ENCODE measurements around the gene MIPEP.

Gene MIPEP

DNA sequence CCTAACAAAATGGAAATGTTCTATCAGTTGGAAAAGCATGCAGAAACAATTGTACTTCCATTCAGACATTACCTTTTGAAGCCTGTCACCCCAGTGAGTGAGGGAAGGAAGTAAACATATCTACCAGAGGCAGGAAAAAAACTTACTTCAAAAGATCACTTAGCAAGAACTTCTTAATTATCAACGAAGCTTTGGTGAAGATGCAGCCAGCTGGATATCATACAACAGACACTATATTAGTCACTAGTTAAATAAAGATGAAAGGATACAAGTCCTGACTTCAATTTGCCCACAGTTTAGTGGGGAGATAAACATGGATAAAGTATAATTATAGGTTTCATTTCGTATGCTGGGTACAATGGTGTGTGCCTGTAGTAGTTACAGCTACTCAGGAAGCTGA, 170.2 kb downstream of the MIPEP start:
- Mint-ChIP-seq H3K27me3 (peaks cover 13% of the 10 kb centered on the region in 2 donors), H3K9me3 (peaks cover 5 to 8% of the 10 kb centered on the region in 2 donors), H3K4me1 (peaks cover 0 to 8% of the 10 kb centered on the region in 2 donors), H3K4me3 (no peak overlapping the region), H3K27ac (no peak overlapping the region), H3K36me3 (peaks cover 6 to 10% of the 10 kb centered on the region in 2 donors)
- no peak for DNase-seq
- ATAC-seq (replicated peaks), result no peak

DNA sequence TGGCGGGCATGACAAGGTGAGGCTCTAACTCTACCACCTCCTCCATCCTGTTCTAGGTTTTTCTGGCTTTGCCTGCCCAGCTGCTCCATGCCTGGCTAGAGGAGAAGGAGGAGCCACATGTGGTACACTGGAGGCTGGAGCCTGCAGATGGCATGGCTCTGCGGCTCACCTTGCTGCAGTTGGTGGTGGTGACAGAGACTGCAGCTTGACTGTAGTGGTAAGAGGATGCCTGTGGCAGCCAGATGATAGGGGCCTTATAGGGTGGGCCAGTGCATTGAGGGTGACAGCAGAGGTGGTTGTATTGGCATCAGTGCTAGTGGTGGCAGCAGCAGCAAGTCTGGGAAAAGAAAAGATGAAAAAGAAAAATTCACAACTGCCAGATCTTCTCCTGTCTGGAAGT, 172.8 kb downstream of the MIPEP start:
- peaks cover 6 to 13% of the 10 kb centered on the region in 2 donors for H3K36me3 Mint-ChIP-seq
- DNase-seq (no peak), ATAC-seq (replicated peaks) (no peak)
- H3K4me3 Mint-ChIP-seq, result no peak overlapping the region
- H3K4me1 Mint-ChIP-seq, result peaks cover 0 to 8% of the 10 kb centered on the region in 2 donors
- peaks cover 11 to 18% of the 10 kb centered on the region in 2 donors for H3K9me3 Mint-ChIP-seq
- no peak overlapping the region for H3K27ac Mint-ChIP-seq
- peaks cover 21 to 26% of the 10 kb centered on the region in 2 donors for H3K27me3 Mint-ChIP-seq

DNA sequence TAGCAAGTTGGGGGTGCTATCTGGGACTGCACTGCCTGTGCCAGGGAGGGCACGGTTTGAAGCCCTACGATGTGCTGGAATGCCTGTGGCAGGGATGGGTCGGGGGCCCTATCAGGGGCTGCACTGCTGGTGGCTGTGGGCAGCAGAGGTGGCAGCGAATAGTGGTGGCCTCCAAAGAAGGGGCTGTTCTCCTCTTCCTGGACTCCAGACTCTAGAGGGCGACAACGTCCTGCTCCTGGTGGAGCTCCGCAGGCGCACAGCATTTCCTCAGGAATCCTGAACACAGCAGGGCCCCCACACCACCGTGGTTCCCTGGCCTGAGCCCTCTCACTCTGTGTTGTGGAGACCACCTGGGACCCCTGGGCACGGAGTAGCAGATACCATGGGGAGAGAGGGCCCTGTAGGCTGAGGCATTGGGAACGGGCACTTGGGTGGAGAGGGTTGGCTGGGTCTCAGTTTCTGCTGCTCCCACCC, 173.4 kb downstream of the MIPEP start:
- no peak for ATAC-seq (replicated peaks)
- H3K9me3 Mint-ChIP-seq, result peaks cover 11 to 18% of the 10 kb centered on the region in 2 donors
- no peak overlapping the region for H3K4me3 Mint-ChIP-seq
- no peak for DNase-seq
- no peak overlapping the region for H3K27ac Mint-ChIP-seq
- H3K36me3 Mint-ChIP-seq, result peaks cover 6 to 12% of the 10 kb centered on the region in 2 donors
- peaks cover 0 to 8% of the 10 kb centered on the region in 2 donors for H3K4me1 Mint-ChIP-seq
- peaks cover 21 to 26% of the 10 kb centered on the region in 2 donors for H3K27me3 Mint-ChIP-seq

DNA sequence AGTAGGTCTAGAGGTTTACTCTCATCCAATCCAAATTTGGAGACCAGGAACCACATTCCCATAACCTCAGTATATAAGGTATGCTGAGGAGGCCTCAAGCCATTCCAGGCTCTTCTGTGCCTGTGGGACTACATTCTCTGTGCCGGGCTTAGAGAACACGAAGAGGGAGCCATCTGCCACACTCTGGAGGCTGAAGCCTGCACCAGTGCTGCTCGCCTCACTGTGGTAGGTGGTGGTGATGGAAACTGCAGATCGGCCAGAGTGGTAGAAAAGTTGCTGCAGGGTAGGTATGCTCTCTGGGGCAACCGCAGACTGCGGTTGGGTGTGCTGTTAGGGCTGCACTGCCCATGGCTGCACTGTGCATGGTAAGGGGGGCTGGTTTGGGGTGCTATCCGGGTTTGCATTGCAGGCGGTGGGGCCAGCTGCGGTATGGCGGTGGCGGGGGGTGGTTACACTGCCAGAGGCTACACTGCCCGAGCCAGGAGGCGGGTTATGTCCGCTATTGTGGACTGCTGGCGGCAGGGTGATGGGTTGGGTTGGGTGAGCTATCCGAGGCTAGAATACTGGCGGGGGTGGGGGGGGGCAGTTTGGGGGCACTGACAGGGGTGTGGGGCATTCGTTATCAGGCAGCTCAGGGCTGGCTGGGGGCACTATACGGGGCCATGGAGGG, 174.0 kb downstream of the MIPEP start:
- Mint-ChIP-seq H3K4me3 (no peak overlapping the region), H3K27me3 (peaks cover 21 to 26% of the 10 kb centered on the region in 2 donors), H3K36me3 (peaks cover 6 to 10% of the 10 kb centered on the region in 2 donors), H3K9me3 (peaks cover 9 to 18% of the 10 kb centered on the region in 2 donors), H3K4me1 (peaks cover 0 to 8% of the 10 kb centered on the region in 2 donors), H3K27ac (no peak overlapping the region)
- no peak for ATAC-seq (replicated peaks)
- no peak for DNase-seq

DNA sequence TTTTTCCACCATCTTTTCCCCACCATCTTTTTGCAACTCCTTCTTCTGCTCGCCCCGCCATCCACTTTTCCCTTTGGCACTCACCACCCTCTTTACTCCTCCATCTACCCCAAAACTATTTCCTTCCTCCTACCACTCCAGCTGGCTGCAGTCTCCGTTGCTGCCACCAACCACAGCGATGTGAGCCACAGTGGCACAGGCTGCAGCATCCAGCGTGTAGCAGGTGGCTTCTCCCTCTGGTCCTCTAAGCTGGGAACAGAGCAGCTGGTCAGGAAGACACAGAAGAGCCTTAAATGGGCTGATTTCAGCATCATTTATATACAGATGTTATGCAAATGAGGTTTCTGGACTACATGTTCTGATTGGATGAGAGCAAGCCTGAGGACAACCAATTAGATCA, 174.5 kb downstream of the MIPEP start:
- Mint-ChIP-seq H3K27me3 (peaks cover 21 to 26% of the 10 kb centered on the region in 2 donors), H3K27ac (no peak overlapping the region), H3K4me3 (no peak overlapping the region), H3K4me1 (peaks cover 0 to 8% of the 10 kb centered on the region in 2 donors), H3K9me3 (peaks cover 9 to 18% of the 10 kb centered on the region in 2 donors), H3K36me3 (peaks cover 6 to 10% of the 10 kb centered on the region in 2 donors)
- no peak for ATAC-seq (replicated peaks)
- no peak for DNase-seq

DNA sequence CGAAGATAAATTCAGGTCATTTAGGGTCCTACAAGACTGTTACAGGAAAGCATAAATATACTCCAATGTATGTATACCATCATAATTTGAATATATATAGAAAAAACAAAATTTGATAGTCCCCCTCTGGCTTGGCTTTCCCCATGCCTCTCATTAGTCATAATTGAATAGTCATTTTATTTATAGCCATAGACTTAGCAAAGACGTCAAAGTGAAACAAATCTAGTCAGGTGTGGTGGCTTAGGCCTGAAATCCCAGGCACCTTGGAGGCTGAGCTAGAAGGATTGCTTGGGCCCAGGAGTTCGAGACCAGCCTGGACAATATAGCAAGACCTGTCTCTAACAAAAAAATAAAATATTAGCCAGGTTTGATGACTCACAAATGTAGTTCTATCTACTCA, 177.8 kb downstream of the MIPEP start:
- peak; percentile 52 to 76 for ATAC-seq (replicated peaks)
- Mint-ChIP-seq H3K27ac (no peak overlapping the region), H3K4me3 (no peak overlapping the region), H3K4me1 (peaks cover 0 to 4% of the 10 kb centered on the region in 2 donors), H3K36me3 (peaks cover 6 to 10% of the 10 kb centered on the region in 2 donors), H3K9me3 (peaks cover 9 to 18% of the 10 kb centered on the region in 2 donors), H3K27me3 (peaks cover 21 to 26% of the 10 kb centered on the region in 2 donors)
- no peak for DNase-seq

DNA sequence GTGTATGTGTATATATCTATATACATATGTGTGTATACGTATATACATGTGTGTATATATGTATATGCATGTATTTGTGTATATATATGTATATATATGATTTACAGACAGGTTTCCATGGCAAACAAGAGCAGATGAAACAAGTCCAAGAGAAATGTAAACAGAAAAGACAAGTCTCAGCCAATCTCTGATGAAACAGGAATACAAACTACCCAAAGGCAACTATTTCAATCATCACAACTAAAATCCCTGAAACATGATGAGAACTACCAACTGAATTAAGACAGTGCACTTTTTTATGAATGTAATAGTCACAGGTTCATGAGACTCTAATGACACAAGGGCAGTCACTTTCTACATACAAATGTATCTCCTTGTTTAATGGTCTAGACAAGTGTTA, 178.8 kb downstream of the MIPEP start:
- no peak overlapping the region for H3K4me3 Mint-ChIP-seq
- H3K9me3 Mint-ChIP-seq, result peaks cover 9 to 18% of the 10 kb centered on the region in 2 donors
- DNase-seq (no peak), ATAC-seq (replicated peaks) (no peak)
- peaks cover 21 to 26% of the 10 kb centered on the region in 2 donors for H3K27me3 Mint-ChIP-seq
- H3K4me1 Mint-ChIP-seq, result peaks cover 0 to 3% of the 10 kb centered on the region in 2 donors
- no peak overlapping the region for H3K27ac Mint-ChIP-seq
- H3K36me3 Mint-ChIP-seq, result peaks cover 6 to 10% of the 10 kb centered on the region in 2 donors

DNA sequence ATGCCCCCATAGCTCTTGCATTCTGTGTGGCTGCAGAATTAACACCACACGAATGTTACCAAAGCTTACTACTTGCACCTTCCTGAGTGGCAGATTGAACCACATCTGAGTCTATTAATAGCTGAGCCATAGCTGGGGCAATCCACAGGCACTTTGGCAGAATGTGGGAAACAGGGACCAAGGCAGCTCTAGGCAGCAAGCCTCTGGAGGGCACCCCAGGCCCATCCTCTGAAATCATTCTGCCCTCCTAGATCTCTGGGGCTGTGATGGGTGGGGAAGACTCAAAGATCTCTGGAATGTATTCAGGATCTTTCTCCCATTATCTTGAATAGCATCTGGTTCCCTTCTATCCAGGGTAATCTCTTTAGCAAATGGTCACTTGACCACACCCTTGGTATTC, 179.7 kb downstream of the MIPEP start:
- no peak for ATAC-seq (replicated peaks)

DNA sequence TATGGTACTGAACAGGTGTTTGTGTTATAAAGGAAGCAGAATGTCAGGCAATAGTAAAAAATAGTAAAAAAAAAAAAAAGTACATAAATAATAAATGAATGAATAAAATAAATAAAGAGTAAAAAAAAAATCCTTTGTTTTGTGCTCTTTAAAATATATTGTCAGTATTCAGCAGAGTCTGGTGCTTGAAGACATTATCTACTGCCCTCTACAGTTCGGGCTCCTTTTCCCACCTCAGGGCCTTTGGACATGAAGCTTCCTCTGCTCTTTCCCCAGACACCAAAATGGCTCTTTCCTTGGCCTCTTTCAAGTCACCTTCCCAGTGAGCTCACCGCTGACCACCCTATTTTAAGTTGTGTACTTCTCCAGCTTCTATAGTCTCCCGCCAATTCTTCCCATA, 181.5 kb downstream of the MIPEP start:
- no peak for DNase-seq
- ATAC-seq (replicated peaks), result no peak

More for the DNA sequence above, 179.7 kb downstream of the MIPEP start:
- Mint-ChIP-seq H3K9me3 (peaks cover 9 to 16% of the 10 kb centered on the region in 2 donors), H3K4me3 (no peak overlapping the region), H3K27me3 (peaks cover 18 to 23% of the 10 kb centered on the region in 2 donors), H3K4me1 (peaks cover 0 to 2% of the 10 kb centered on the region in 2 donors), H3K27ac (no peak overlapping the region), H3K36me3 (peaks cover 6 to 8% of the 10 kb centered on the region in 2 donors)
- no peak for DNase-seq

DNA sequence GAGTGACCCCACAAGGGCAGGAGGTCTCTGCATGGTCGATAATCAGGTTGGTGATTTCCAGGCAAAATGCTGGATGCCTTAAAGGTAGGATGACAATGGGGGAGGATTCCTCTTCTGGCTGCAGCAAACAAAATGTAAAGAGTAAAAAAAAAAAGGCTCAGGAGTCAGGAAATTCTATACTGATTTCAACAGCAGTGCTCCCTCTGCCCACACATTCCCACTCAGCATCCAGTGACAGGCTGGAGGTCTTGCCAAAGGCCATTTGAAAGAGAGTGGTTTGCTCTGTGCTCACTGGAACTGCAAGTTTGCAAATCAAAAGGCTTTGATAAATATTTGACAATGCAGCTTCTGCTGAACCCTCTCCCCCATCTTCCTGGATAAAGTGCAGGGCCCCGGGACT, 183.6 kb downstream of the MIPEP start:
- Mint-ChIP-seq H3K27me3 (peaks cover 6 to 16% of the 10 kb centered on the region in 2 donors), H3K27ac (no peak overlapping the region), H3K4me1 (no peaks in the 10 kb centered on the region), H3K36me3 (no peaks in the 10 kb centered on the region), H3K9me3 (no peaks in the 10 kb centered on the region), H3K4me3 (no peak overlapping the region)
- DNase-seq (no peak), ATAC-seq (replicated peaks) (no peak)

More for the DNA sequence above, 181.5 kb downstream of the MIPEP start:
- H3K27me3 Mint-ChIP-seq, result peaks cover 5 to 12% of the 10 kb centered on the region in 2 donors
- H3K4me3 Mint-ChIP-seq, result no peak overlapping the region
- H3K36me3 Mint-ChIP-seq, result peaks cover 0 to 6% of the 10 kb centered on the region in 2 donors
- H3K27ac Mint-ChIP-seq, result no peak overlapping the region
- H3K9me3 Mint-ChIP-seq, result peaks cover 3 to 6% of the 10 kb centered on the region in 2 donors
- H3K4me1 Mint-ChIP-seq, result no peaks in the 10 kb centered on the region

DNA sequence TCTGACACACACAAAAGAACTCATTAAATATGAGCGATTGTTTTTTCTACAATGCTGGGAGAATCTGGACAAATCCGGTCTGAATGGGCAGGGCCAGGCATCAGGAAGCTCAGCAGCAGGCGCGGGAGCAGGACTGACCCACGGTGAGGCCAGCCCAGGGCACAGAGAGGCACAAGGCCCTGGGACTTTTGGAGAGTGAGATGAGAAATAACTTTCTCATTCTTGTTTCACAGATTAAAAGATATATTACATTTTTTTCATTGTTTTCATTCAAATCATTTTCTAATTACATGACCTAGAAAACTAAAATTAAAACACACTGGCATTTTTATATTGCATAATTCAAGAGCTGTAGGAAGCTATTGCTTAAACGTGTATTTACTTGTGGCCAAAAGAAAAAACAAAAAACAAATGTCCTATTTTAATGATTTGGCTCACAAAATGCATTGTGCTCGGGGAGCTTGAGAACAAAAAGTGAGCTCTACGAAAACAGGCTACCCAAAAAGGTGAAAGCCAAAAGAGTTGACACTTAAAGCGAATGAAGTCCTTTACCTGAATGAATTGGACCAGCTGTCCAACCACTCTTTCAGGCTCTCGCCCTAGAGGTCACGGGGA, 185.8 kb downstream of the MIPEP start:
- H3K4me1 Mint-ChIP-seq, result no peaks in the 10 kb centered on the region
- no peaks in the 10 kb centered on the region for H3K36me3 Mint-ChIP-seq
- H3K27me3 Mint-ChIP-seq, result peaks cover 6 to 16% of the 10 kb centered on the region in 2 donors
- ATAC-seq (replicated peaks) (no peak), DNase-seq (no peak)
- H3K27ac Mint-ChIP-seq, result no peak overlapping the region
- H3K4me3 Mint-ChIP-seq, result no peak overlapping the region
- no peaks in the 10 kb centered on the region for H3K9me3 Mint-ChIP-seq

DNA sequence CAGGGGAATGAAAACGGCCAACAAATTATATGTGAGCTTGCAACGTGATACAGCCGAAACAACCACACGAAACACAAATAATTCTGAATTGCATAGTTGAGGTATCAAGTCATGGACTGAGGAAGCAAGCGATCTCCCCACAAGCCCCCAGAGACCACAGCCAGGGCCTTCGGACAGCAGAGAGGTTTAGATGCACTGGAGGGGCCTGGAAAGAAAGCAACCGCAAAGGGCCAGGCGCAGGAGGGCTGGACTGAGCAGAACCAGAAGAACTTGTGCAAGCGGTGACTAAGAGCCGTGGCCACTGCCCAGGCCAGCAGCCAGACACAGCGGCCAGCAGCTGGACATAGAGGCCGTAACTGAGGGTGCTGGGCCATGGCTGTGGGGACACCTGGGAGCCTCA, 187.6 kb downstream of the MIPEP start:
- Mint-ChIP-seq H3K36me3 (no peaks in the 10 kb centered on the region), H3K27ac (no peak overlapping the region), H3K27me3 (peaks cover 6 to 16% of the 10 kb centered on the region in 2 donors), H3K4me3 (no peak overlapping the region), H3K4me1 (peaks cover 0 to 1% of the 10 kb centered on the region in 2 donors), H3K9me3 (no peaks in the 10 kb centered on the region)
- no peak for DNase-seq
- ATAC-seq (replicated peaks), result no peak

DNA sequence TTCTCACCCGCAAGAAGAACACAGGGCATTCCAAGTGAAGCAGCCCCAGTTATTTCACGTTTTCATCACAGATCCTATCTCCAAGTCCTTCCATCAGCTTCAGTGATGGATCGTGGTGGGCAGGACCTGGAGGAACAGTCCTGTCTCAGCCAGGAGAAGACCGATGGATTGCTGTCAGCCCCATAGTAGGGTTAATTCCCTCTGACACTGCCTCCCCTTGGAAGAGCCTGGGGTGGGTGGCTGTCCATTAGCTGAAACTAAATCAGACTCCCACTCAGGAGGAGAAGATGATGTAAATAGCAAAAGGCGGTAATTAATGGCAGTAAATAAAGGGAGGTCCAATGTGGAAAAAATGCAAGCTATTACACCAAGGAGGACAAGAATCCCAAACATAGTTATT, 188.0 kb downstream of the MIPEP start:
- ATAC-seq (replicated peaks), result no peak
- no peaks in the 10 kb centered on the region for H3K36me3 Mint-ChIP-seq
- H3K9me3 Mint-ChIP-seq, result no peaks in the 10 kb centered on the region
- H3K27ac Mint-ChIP-seq, result no peak overlapping the region
- peaks cover 2 to 6% of the 10 kb centered on the region in 2 donors for H3K4me1 Mint-ChIP-seq
- peaks cover 6 to 20% of the 10 kb centered on the region in 2 donors for H3K27me3 Mint-ChIP-seq
- no peak for DNase-seq
- no peak overlapping the region for H3K4me3 Mint-ChIP-seq

DNA sequence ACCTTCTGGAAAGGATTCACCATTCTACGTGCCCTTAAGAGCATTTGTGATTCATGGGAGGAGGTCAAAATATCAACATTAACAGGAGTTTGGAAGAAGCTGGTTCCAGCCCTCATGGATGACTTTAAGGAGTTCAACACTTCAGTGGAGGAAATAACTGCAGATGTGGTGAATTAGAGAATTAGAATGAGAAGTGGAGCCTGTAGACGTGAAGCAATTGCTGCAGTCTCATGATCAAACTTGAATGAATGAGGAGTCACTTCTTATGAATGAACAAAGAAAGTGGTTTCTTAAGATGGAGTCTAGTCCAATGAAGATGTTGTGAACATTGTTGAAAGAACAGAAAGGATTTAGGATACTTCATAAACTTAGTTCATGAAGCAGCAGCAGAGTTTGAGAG, 189.9 kb downstream of the MIPEP start:
- H3K27ac Mint-ChIP-seq, result no peak overlapping the region
- no peak for DNase-seq
- H3K27me3 Mint-ChIP-seq, result peaks cover 0 to 17% of the 10 kb centered on the region in 2 donors
- no peaks in the 10 kb centered on the region for H3K9me3 Mint-ChIP-seq
- no peak overlapping the region for H3K4me3 Mint-ChIP-seq
- H3K36me3 Mint-ChIP-seq, result no peaks in the 10 kb centered on the region
- ATAC-seq (replicated peaks), result no peak
- peaks cover 10 to 14% of the 10 kb centered on the region in 2 donors for H3K4me1 Mint-ChIP-seq
